Osteocyte (in vitro differentiated cells): ENCODE results near the gene PDE11A. TPM values are rescaled to one million over a fixed set of nuclear protein-coding genes. Genes with fewer than 3 reads are reported as not detected.
A peak's percentile ranks its signal among the peaks of the same experiment; 100 is the strongest.

Experiments used
- DNase-seq: peaks from one replicate; pipeline ENCODE4 v3.0.0; 2021; ENCODE audit warnings: mixed read lengths; ENCODE audit not compliant: unreplicated experiment; ENCODE audit errors: extremely low spot score
- H3K27ac Mint-ChIP-seq: one replicate; pipeline ENCODE4 v1.8.0; 2021; ENCODE audit warnings: mild to moderate bottlenecking, mixed read lengths; ENCODE audit not compliant: unreplicated experiment
- H3K27me3 Mint-ChIP-seq: one replicate; pipeline ENCODE4 v1.8.0; 2021; ENCODE audit warnings: mixed read lengths; ENCODE audit not compliant: unreplicated experiment
- H3K36me3 Mint-ChIP-seq: one replicate; pipeline ENCODE4 v1.8.0; 2021; ENCODE audit warnings: mixed read lengths; ENCODE audit not compliant: unreplicated experiment
- H3K4me1 Mint-ChIP-seq: one replicate; pipeline ENCODE4 v1.8.0; 2021; ENCODE audit warnings: mixed read lengths; ENCODE audit not compliant: unreplicated experiment
- H3K4me3 Mint-ChIP-seq: one replicate; pipeline ENCODE4 v1.8.0; 2021; ENCODE audit warnings: mild to moderate bottlenecking, moderate library complexity, mixed read lengths; ENCODE audit not compliant: unreplicated experiment
- H3K9me3 Mint-ChIP-seq: one replicate; pipeline ENCODE4 v1.8.0; 2021; ENCODE audit warnings: mixed read lengths; ENCODE audit not compliant: unreplicated experiment
- CTCF ChIP-seq: fragments of 200-600 bp; sonication (generic); IDR thresholded peaks from 2 replicates; pipeline ENCODE4 v1.5.0; 2021; ENCODE audit warnings: antibody characterized with exemption, mild to moderate bottlenecking, moderate library complexity
- total RNA-seq: library from RNA; stranded (reverse); gene quantifications from 2 replicates; pipeline ENCODE4 v1.2.1, GENCODE V29; 2021

The PDE11A gene
- total RNA-seq, 1 donor from 2014 or later = 0.05 TPM

GRCh38 chr2:177606636-177607035, 465.9 kb downstream of the PDE11A start:
- no peak for TF ChIP-seq CTCF
- peak overlapping the region; percentile 6 for H3K4me3 Mint-ChIP-seq
- H3K4me1 Mint-ChIP-seq = peaks cover 10% of the 10 kb centered on the region
- no peaks in the 10 kb centered on the region for H3K27me3 Mint-ChIP-seq
- peak overlapping the region; percentile 23 for H3K27ac Mint-ChIP-seq
- H3K36me3 Mint-ChIP-seq = no peaks in the 10 kb centered on the region
- DNase-seq = no peak
- no peaks in the 10 kb centered on the region for H3K9me3 Mint-ChIP-seq

GRCh38 chr2:177604271-177605065, 468.1 kb downstream of the PDE11A start:
- Mint-ChIP-seq H3K27me3 (peaks cover 9% of the 10 kb centered on the region), H3K4me1 (peaks cover 10% of the 10 kb centered on the region), H3K36me3 (no peaks in the 10 kb centered on the region), H3K27ac (no peak overlapping the region), H3K9me3 (no peaks in the 10 kb centered on the region), H3K4me3 (no peak overlapping the region)
- peak; percentile 77 for TF ChIP-seq CTCF
- peak; percentile 17 for DNase-seq

GRCh38 chr2:177603768-177604167, 468.8 kb downstream of the PDE11A start:
- no peak for TF ChIP-seq CTCF
- Mint-ChIP-seq H3K9me3 (no peaks in the 10 kb centered on the region), H3K4me1 (peaks cover 10% of the 10 kb centered on the region), H3K4me3 (no peak overlapping the region), H3K27ac (no peak overlapping the region), H3K27me3 (peaks cover 9% of the 10 kb centered on the region), H3K36me3 (no peaks in the 10 kb centered on the region)
- DNase-seq = no peak

GRCh38 chr2:177603181-177603580, 469.4 kb downstream of the PDE11A start:
- TF ChIP-seq CTCF = no peak
- H3K4me1 Mint-ChIP-seq = peaks cover 10% of the 10 kb centered on the region
- H3K9me3 Mint-ChIP-seq = no peaks in the 10 kb centered on the region
- no peak for DNase-seq
- no peak overlapping the region for H3K4me3 Mint-ChIP-seq
- no peaks in the 10 kb centered on the region for H3K36me3 Mint-ChIP-seq
- no peak overlapping the region for H3K27ac Mint-ChIP-seq
- H3K27me3 Mint-ChIP-seq = peaks cover 13% of the 10 kb centered on the region

- H3K36me3 Mint-ChIP-seq = no peaks in the 10 kb centered on the region
- peaks cover 18% of the 10 kb centered on the region for H3K27me3 Mint-ChIP-seq
- no peak for TF ChIP-seq CTCF
- no peak overlapping the region for H3K27ac Mint-ChIP-seq
- no peak overlapping the region for H3K4me3 Mint-ChIP-seq
- DNase-seq = peak; percentile 42
- no peaks in the 10 kb centered on the region for H3K9me3 Mint-ChIP-seq
- H3K4me1 Mint-ChIP-seq = peaks cover 10% of the 10 kb centered on the region
Measured at GRCh38 chr2:177602611-177603164, 469.9 kb downstream of the PDE11A start.
